Right lobe of liver (tissue), 4 donors: ENCODE data around the gene TCF4.

Source experiments
- POLR2A ChIP-seq: fragments of 450-650 bp; IDR thresholded peaks from one replicate; pipeline ENCODE4 v1.6.1; 2017; ENCODE audit warnings: antibody characterized with exemption, mild to moderate bottlenecking
- TF ChIP-seq, protein P1 (sequence below), 4 donors: fragments of 200-600 bp in 3 of 4; fragments of 450-650 bp in 1 of 4; IDR thresholded peaks; one replicate each; pipeline versions ENCODE4 v1.5.1 to v1.8.0; 2016 to 2022; ENCODE audit warnings: antibody characterized with exemption in 4 of 4, mild to moderate bottlenecking in 2 of 4
- donor health status: DM: no; HTN: no; CAD: no.
- donor health status: DM: no; HTN: no; CAD: no.
- donor health status: DM: no; HTN: yes; CAD: no.

DNA sequence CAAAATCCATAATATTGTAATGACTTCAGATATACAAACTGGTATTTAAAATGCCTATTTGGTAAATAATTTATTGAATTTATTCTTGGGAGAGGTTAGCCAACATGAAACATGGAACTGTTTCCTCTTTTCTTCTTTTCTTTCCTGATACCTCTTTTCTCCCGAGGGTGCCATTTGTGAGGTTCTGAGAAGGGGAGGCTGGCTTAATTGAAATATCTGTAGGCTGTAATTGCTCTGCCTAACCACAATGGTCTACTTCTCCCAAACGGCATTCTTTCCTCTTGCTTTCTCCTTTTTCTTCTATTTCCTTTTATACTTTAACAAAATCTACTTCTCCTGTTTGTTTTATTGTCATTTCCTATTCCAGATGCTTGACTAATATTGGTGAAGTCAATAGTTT is 114.9 kb downstream of the TCF4 start:
- TF ChIP-seq, protein P1, sequence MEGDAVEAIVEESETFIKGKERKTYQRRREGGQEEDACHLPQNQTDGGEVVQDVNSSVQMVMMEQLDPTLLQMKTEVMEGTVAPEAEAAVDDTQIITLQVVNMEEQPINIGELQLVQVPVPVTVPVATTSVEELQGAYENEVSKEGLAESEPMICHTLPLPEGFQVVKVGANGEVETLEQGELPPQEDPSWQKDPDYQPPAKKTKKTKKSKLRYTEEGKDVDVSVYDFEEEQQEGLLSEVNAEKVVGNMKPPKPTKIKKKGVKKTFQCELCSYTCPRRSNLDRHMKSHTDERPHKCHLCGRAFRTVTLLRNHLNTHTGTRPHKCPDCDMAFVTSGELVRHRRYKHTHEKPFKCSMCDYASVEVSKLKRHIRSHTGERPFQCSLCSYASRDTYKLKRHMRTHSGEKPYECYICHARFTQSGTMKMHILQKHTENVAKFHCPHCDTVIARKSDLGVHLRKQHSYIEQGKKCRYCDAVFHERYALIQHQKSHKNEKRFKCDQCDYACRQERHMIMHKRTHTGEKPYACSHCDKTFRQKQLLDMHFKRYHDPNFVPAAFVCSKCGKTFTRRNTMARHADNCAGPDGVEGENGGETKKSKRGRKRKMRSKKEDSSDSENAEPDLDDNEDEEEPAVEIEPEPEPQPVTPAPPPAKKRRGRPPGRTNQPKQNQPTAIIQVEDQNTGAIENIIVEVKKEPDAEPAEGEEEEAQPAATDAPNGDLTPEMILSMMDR (IDR thresholded peaks at IDR 0.05), result no peak
- no peak for TF ChIP-seq POLR2A
